ENCODE data around the gene FGF8.
A peak's percentile ranks its signal among the peaks of the same experiment; 100 is the strongest.

The FGF8 gene

DNA sequence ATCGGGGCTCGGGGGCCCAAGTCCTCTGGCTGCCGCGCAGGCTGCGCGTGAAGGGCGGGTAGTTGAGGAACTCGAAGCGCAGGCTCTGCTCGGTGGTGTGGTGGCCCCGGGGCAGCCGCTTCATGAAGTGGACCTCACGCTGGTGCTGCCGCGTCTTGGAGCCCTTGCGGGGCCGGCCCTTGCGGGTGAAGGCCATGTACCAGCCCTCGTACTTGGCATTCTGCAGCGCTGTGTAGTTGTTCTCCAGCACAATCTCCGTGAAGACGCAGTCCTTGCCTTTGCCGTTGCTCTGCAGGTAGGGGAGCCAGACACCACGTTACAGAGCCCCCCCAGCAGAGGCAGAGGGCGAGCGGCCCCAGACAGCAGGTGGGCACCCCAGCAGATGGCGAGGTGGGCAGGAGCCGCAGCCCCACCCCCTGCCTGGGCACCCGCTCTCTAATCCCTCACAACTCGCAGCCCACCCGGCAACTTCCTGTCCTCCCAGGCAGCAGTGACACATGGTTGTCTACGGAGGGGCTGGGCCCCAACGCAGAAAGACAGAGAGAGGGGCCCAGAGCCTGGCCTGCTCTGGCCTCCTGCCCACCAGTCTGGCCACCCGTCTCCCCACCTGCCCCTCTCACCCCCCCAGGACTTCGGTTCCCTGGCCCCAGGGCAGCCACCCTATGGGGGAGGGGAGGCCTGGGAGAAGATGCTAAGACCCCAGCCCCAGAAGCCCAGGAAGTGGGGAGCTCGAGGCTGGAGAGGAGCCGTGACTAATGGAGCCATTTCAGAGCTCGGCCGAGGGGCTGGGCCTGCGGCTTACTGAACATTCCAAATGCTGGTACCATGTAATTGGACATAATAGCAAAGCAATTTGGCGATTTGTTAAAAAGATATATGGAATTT, 5.3 kb downstream of the FGF8 start:
- DNase-seq: no peak

- no peak for DNase-seq
These were observed 6.3 kb downstream of the FGF8 start for GRCh38 chr10:101769541-101770180.

DNA sequence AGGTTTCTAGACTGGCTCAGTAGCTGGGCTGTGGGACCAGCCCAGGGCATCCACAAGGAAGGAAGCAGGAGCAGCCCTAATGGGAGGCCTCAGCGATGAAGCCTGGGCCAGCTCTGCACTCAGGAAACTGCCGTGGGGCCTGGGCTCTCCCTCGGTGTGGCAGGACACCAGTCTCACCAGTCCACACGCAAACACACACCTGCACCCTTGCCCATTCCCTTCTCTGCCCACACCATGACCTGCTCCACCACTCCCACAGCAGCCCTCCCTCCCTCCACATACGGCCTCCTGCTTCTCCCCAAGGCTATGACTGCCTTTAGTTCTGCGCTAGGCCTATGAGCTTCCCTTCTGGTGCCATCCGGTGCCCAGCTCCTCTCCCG, 7.1 kb downstream of the FGF8 start:
- no peak for DNase-seq

DNA sequence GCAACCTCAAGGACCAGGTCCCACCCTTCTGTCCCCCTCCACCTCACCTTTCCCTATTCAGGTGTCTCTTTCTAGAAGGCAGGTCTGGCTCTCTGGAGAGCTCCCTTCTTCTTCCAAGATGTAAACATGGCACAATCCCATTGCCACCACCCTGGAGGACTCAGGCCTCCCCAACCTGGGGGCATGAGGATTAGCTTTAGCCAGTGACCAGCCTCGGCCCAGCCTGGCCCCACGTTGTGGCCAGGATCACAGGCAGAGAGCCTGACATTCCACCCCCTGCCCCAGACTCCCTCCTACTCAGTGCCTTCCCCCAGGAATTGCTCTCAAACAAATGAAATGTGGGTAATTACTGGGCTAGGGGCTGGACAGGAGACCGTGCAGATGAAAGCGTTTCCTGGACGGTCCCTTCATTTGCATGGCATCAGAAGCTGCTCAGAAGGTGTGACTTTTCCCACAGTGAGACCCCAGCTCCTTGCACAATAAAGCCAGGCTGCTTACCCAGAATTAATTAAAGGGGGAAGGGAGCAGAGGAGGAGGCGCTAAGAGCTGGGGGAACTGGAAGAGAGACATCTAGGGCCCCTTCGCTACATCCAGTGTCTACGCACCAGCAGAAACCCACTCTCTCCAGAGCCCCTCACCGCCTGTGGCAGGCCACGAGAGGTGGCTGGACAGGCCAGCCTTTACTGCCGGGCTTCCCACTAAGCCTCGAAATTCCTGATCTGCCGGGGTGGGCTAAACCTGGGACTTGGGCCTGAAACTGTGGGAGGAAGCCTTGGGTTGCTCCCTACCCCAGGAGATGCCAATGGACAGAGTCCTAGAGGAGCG, 7.7 kb downstream of the FGF8 start:
- no peak for DNase-seq

- no peak for DNase-seq
These were observed 8.3 kb downstream of the FGF8 start for GRCh38 chr10:101767600-101767945.

- DNase-seq: no peak
These were observed 8.9 kb downstream of the FGF8 start for GRCh38 chr10:101766753-101767599.

- DNase-seq: no peak
These were observed 9.6 kb downstream of the FGF8 start for GRCh38 chr10:101766306-101766705.

- no peak for DNase-seq
These were observed 12.6 kb downstream of the FGF8 start for GRCh38 chr10:101763141-101763846.

GRCh38 chr10:101762736-101763135, 13.2 kb downstream of the FGF8 start:
- DNase-seq: no peak

DNA sequence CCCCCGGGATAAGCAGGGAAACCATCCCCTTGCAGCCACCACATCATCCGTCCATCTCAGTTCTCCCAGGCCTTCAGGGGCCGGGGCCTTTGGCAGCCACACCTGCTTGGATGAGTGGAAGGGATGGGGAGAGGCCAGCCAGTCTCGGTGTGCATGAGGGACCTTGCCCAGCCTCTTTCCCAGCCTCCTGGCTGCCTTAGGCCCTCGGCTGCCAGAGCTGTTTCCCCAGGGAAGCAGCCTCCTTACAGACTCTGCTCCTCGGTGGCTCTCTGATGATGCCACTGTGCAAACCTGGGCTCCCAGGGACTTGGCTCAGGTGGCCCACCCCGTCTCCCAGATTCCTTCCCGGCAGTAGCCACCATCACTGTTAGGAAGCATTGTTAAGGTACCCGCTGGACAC, 14.7 kb downstream of the FGF8 start:
- DNase-seq: no peak

GRCh38 chr10:101760510-101760909, 15.4 kb downstream of the FGF8 start:
- no peak for DNase-seq

DNA sequence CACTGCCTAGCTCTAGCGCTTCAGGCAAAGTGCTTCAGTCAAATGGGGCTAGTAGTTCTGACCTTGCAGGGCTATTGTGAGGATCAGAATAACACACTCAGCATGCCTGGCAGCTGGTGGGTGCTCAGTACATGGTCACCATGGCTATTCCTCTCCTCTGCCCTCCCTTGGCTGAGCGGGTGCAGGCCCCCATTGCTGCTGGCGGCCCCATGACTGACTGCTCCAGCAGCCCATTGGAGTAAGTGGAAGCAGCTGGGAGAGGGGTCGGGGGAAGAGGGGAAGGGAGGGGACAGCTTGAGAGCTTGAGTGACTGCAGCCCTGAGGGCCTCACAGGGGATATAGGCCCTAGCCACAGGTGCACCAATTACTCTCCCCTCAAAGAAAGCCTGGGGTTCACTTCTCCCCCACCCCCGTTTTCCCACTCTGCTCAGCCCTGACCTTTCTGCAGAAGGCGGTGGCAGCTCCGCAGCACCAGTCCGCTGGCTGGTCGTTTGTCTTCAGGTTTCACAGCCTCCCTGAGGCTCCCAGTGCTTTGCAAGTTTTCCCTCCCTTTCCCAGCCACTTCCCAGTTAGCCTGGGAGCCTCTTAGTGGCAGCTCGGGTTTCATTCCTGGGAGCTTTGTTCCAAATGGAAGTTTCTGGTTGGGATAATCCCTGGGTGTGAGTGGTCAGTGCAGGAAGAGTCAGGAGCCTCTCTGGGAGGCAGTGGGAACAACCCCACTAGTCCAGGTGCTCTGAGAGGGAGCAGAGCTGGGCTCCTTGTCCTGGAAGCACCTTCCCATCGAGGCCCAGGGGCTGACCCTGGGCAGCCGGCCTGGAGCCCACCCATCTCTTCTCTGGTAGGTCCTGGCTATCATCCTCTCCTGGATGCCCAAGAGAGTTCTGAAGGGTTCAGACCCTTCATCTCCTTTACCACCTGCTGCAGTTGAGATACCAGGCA, 16.3 kb downstream of the FGF8 start:
- no peak for DNase-seq

GRCh38 chr10:101758858-101759257, 17.1 kb downstream of the FGF8 start:
- DNase-seq: no peak

DNA sequence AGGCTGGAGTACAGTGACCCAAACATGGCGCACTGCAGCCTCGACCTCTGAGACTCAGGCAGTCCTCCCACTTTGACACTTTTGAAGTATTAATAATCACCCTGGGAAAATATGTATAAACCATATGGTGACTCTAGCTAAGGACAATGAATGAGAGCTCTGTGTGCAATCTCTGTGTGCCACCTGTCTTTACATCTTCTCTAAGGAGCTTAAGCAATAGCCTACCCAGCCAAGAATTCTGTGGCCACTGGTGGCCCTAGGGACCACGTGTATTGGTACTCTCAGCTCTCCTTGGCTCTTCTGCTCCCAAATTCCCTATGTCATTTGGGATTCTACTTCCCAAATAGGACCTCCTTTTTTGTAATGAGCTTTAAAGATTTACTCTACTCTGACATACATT, 23.7 kb downstream of the FGF8 start:
- DNase-seq: no peak

- DNase-seq: peak in 5 of 56 donors; percentile 2 to 25 (median 9)
These were observed 26.6 kb downstream of the FGF8 start for GRCh38 chr10:101749047-101750016.

DNA sequence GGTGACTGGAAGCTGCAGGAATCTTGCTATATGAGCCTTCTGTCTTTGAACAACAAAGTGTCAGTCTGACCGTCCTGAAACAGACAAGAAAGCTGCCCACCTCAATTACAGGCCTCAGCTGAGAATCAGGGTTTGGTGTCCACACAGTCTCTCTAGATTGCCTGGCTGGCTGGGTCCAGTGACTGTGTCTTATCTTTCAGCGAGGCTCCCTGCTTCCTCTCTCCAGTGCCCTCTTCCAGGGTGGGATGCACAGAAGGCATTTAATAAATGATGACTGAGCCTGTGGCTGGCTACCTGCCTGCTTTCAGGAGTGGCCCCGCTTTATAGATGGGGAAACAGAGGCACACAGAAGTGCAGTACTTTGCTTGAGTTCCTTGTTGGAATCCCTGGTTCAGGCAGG, 27.4 kb downstream of the FGF8 start:
- no peak for DNase-seq

DNA sequence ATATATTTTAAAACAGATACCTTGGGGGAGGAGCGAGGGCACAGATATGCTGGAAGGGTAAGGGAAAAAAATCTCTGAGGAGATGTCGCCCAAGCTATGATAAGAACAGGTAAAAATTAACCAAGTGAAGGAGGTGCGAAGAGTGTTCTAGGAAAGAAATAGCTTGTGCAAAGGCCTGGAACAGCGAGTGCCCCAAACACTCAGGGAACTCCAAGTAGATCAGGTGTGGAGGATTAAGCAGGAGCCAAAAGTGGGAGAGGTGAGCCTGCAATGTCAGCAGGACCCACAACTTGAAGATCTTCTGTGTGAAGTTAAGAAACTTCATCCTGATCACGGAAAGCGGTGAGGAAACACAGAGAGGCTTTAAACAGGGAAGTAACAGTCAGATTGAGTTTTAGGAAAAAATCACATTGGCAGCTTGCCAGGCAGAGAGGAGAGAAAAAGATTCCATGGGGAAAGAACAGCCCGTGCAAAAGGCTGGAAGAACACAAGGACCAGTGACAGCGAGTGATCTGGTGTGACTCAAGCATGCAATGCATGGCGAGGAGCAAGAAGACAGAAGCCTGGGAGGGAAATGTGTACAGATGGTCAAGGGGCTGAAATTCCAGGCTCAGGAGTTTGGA, 30.7 kb downstream of the FGF8 start:
- no peak for DNase-seq

DNA sequence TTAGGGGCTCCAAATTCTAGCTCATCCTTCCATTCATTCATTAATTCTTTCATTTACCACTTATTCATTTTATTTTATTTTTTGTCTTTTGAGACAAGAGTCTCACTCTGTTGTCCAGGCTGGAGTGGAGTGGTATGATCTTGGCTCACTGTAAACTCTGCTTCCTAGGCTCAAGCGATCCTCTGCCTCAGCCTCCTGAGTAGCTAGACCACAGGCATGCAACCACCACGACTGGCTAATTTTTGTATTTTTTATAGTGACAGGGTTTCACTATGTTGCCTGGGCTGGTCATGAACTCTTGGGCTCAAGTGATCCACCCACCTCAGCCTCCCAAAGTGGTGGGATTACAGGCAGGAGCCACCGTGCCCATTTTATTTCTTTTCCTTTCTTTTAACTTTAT, 31.6 kb downstream of the FGF8 start:
- no peak for DNase-seq

All from amygdala (tissue), 56 donors.